Uterus (tissue), 4 donors: Measurements from ENCODE around the gene GALNT14. TPM values are rescaled to one million over a fixed set of nuclear protein-coding genes. Genes with fewer than 3 reads are reported as not detected.
A peak's percentile ranks its signal among the peaks of the same experiment; 100 is the strongest.

Experiments
- DNase-seq, 2 donors: peaks; one replicate each; pipeline ENCODE4 v3.0.0-alpha.2; 2019 to 2020
- H3K27ac ChIP-seq, 2 donors: fragments of 200-600 bp; sonication (generic); 1 replicate in 1 of 2; 2 replicates in 1 of 2; pipeline ENCODE4 v1.5.1; 2016 to 2018
- H3K27me3 ChIP-seq, 2 donors: fragments of 200-600 bp; sonication (generic); one replicate each; pipeline ENCODE4 v1.5.1; 2018 to 2019; ENCODE audit warnings: control low read depth in 1 of 2
- H3K36me3 ChIP-seq, 2 donors: fragments of 200-600 bp; sonication (generic); one replicate each; pipeline ENCODE4 v1.5.1; 2019; ENCODE audit warnings: control low read depth in 1 of 2
- H3K4me1 ChIP-seq, 2 donors: fragments of 200-600 bp; sonication (generic); one replicate each; pipeline ENCODE4 v1.5.1; 2018 to 2019; ENCODE audit warnings: control low read depth in 1 of 2
- H3K4me3 ChIP-seq, 2 donors: fragments of 200-600 bp; sonication (generic); 1 replicate in 1 of 2; 2 replicates in 1 of 2; pipeline ENCODE4 v1.5.1; 2018 to 2019; ENCODE audit warnings: mild to moderate bottlenecking in 1 of 2
- H3K9me3 ChIP-seq, 2 donors: fragments of 200-600 bp; sonication (generic); one replicate each; pipeline ENCODE4 v1.5.1; 2019; ENCODE audit warnings: control low read depth in 1 of 2
- POLR2A ChIP-seq, 2 donors: fragments of 450-650 bp; IDR thresholded peaks; one replicate each; pipeline ENCODE4 v1.6.1; 2016; ENCODE audit warnings: antibody characterized with exemption in 2 of 2, mild to moderate bottlenecking in 1 of 2, moderate library complexity in 1 of 2
- intact Hi-C: fragments of 100-400 bp; cut with DNase I; formaldehyde crosslinking; loops from one replicate; pipeline ENCODE4 v1.15.1; 2023; ENCODE audit warnings: low total_unique reads
- total RNA-seq, 4 donors: library from RNA; depleted of rRNA in 3 of 4; stranded (reverse); fragments of >200 nt in 3 of 4; gene quantifications; one replicate each; pipeline versions ENCODE4 v1.1.0 to v1.2.4, GENCODE V29; 2014 to 2023
- TF ChIP-seq, protein P1 (sequence below), 4 experiments: fragments of 200-600 bp in 2 of 4; fragments of 450-650 bp in 2 of 4; sonication (generic) in 2 of 4; IDR thresholded peaks; one replicate each; pipeline ENCODE4 v1.5.1; 2016 to 2019; ENCODE audit warnings: antibody characterized with exemption in 4 of 4, mild to moderate bottlenecking in 2 of 4, moderate library complexity in 1 of 4
- donor health status: DM: yes; HTN: yes; CAD: no.

The GALNT14 gene
- total RNA-seq, 4 donors from 2014 or later: 0.58 to 4.0 TPM; not detected in 2

DNA sequence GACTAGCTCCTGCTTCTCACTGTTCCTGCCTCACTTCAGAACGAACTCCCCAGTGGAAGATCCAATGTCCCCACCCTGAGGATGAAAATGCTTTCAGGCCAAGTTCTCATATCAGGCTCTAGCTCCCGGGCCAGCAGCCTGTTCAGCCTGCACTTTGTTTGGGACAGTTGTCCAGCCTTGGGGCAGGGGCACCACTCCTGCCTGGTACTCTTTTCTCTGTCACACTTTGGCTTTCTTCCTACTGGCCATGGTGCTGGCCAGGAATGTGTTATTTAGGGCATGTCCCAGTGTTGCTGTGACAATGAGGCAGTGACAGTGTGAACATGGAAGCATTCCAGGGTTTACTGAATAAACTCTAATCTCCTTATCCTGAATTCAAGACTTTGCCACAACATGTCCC, 154.1 kb downstream of the GALNT14 start:
- Histone ChIP-seq H3K36me3 (no peaks in the 10 kb centered on the region), H3K4me3 (no peak overlapping the region), H3K27me3 (no peaks in the 10 kb centered on the region), H3K9me3 (no peaks in the 10 kb centered on the region), H3K4me1 (peaks cover 0 to 3% of the 10 kb centered on the region in 2 donors), H3K27ac (no peak overlapping the region)
- intact Hi-C loops: no loop called here
- TF ChIP-seq, protein P1, sequence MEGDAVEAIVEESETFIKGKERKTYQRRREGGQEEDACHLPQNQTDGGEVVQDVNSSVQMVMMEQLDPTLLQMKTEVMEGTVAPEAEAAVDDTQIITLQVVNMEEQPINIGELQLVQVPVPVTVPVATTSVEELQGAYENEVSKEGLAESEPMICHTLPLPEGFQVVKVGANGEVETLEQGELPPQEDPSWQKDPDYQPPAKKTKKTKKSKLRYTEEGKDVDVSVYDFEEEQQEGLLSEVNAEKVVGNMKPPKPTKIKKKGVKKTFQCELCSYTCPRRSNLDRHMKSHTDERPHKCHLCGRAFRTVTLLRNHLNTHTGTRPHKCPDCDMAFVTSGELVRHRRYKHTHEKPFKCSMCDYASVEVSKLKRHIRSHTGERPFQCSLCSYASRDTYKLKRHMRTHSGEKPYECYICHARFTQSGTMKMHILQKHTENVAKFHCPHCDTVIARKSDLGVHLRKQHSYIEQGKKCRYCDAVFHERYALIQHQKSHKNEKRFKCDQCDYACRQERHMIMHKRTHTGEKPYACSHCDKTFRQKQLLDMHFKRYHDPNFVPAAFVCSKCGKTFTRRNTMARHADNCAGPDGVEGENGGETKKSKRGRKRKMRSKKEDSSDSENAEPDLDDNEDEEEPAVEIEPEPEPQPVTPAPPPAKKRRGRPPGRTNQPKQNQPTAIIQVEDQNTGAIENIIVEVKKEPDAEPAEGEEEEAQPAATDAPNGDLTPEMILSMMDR (IDR thresholded peaks at IDR 0.05): no peak
- no peak for DNase-seq

DNA sequence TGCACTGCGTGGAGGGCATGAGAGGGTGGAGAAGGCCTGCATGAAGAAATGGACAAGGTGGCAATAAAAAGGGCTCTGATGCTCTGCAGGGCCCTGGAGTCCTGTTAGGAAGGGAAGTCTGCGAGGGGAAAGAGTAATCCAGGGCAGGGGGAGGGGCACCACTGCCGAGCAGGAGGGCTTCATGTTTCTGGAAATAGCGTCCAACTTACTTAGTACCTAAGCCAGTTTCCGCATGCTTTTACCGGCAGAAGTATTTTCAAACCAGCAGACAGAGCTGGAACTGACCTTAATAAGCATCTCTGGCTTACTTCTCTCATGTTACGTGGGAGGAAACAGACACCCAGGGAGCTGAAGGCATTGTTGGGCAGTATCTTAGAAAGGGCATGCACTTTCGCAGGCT, 156.7 kb downstream of the GALNT14 start:
- Histone ChIP-seq H3K27ac (peak overlapping the region; percentile 5 to 59), H3K4me1 (peaks cover 0 to 3% of the 10 kb centered on the region in 2 donors), H3K4me3 (no peak overlapping the region), H3K9me3 (no peaks in the 10 kb centered on the region), H3K27me3 (no peaks in the 10 kb centered on the region), H3K36me3 (no peaks in the 10 kb centered on the region)
- intact Hi-C loops: no loop called here
- no peak for TF ChIP-seq POLR2A (IDR thresholded peaks at IDR 0.05)
- TF ChIP-seq, protein P1 (IDR thresholded peaks at IDR 0.05): no peak
- no peak for DNase-seq

DNA sequence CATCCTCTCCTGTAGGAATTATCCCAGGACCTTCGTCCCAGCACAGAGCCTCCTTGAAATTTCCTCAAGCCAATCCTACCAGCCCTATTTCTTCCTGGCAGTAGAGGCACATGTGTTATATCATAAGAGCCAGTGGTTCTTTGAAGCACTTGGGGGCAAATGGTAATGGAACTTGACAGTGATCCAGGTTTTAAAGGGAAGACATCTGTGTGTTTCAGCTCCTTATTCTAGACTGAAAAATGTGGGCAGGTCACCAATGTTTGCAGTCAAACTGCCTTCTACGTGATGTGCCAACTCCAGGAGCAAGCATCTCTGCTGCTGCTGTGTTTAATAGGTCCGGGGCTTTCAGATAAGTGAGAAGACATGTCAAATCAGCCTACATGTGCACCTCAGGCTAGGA, 157.1 kb downstream of the GALNT14 start:
- Histone ChIP-seq H3K4me3 (no peak overlapping the region), H3K27ac (peak overlapping the region; percentile 5 to 59), H3K36me3 (no peaks in the 10 kb centered on the region), H3K9me3 (no peaks in the 10 kb centered on the region), H3K4me1 (peaks cover 0 to 3% of the 10 kb centered on the region in 2 donors), H3K27me3 (no peaks in the 10 kb centered on the region)
- DNase-seq: no peak
- TF ChIP-seq POLR2A (IDR thresholded peaks at IDR 0.05): no peak
- TF ChIP-seq, protein P1 (IDR thresholded peaks at IDR 0.05): no peak
- intact Hi-C loops: no loop called here

DNA sequence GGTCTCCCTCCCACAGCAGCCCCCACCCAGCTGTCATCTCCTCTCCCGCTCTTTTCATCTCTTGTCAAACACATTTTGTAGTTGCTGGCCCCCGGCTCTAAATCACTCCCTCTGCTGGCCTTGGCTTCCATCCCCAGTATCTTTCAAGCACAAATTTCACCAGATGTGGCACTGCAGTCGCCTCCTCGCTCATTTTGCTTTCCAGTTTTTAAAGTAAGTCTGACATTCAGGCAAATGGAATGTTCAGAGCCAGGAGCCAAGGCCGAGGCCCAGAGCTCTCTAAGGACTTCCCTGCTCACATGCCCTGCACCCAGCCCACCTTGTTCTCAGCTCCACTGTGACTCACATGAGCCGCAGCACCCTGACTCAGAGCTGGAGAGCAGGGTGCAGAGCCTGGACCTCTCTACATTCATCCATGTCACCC, 158.4 kb downstream of the GALNT14 start:
- intact Hi-C loops: no loop called here
- Histone ChIP-seq H3K36me3 (no peaks in the 10 kb centered on the region), H3K4me1 (peaks cover 0 to 3% of the 10 kb centered on the region in 2 donors), H3K27ac (peak overlapping the region in 1 of 2 donors; percentile 24), H3K27me3 (no peaks in the 10 kb centered on the region), H3K9me3 (no peaks in the 10 kb centered on the region), H3K4me3 (no peak overlapping the region)
- DNase-seq: peak; percentile 28 to 45
- no peak for TF ChIP-seq POLR2A (IDR thresholded peaks at IDR 0.05)
- TF ChIP-seq, protein P1 (IDR thresholded peaks at IDR 0.05): no peak

DNA sequence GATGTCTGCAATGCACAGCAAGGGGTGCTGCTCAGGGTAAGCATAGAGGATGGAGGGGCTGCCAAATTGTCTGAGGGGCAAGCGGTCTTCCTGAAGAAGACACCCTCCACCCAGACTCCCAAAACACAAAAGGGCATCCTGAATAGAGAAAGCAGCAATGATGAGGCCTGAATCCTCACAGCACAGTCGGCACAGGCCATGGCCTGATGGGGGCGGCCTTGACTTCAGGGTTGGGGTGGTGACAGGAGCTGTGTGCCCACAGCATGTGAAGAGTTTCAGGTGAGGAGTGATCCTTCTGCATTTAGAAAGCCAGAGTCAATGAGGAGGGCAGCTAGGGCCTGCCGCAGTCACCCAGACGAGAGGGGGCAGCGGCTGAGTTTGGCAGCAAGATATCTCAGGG, 159.4 kb downstream of the GALNT14 start:
- Histone ChIP-seq H3K9me3 (no peaks in the 10 kb centered on the region), H3K27me3 (no peaks in the 10 kb centered on the region), H3K36me3 (no peaks in the 10 kb centered on the region), H3K4me3 (no peak overlapping the region), H3K27ac (no peak overlapping the region), H3K4me1 (peaks cover 0 to 3% of the 10 kb centered on the region in 2 donors)
- DNase-seq: no peak
- no peak for TF ChIP-seq POLR2A (IDR thresholded peaks at IDR 0.05)
- TF ChIP-seq, protein P1 (IDR thresholded peaks at IDR 0.05): no peak
- intact Hi-C loops: no loop called here
